ENCODE measurements around the gene SRMS. TPM values are rescaled to one million over a fixed set of nuclear protein-coding genes. Genes with fewer than 3 reads are reported as not detected.
A peak's percentile ranks its signal among the peaks of the same experiment; 100 is the strongest.
"Not testable (repeated sequence)": the region's sequence is repeated elsewhere in the genome, so short reads cannot be mapped to it uniquely, and the experiment has no call there.

Gene SRMS
- total RNA-seq, 1 donor from 2014 or later, result not detected

- no peak for DNase-seq (ENCODE audit: extremely low spot score, unreplicated experiment)
- H3K27ac Mint-ChIP-seq, result no peak overlapping the region
- TF ChIP-seq CTCF (conservative IDR thresholded peaks at IDR 0.05), result no peak
- H3K9me3 Mint-ChIP-seq, result no peaks in the 10 kb centered on the region
- no peak overlapping the region for H3K4me3 Mint-ChIP-seq
- H3K36me3 Mint-ChIP-seq, result peaks cover 3% of the 10 kb centered on the region
- no peaks in the 10 kb centered on the region for H3K27me3 Mint-ChIP-seq
- peaks cover 3% of the 10 kb centered on the region for H3K4me1 Mint-ChIP-seq (ENCODE audit: unreplicated experiment)
Measured at GRCh38 chr20:63560856-63561609, 13.5 kb upstream of the SRMS start.

DNA sequence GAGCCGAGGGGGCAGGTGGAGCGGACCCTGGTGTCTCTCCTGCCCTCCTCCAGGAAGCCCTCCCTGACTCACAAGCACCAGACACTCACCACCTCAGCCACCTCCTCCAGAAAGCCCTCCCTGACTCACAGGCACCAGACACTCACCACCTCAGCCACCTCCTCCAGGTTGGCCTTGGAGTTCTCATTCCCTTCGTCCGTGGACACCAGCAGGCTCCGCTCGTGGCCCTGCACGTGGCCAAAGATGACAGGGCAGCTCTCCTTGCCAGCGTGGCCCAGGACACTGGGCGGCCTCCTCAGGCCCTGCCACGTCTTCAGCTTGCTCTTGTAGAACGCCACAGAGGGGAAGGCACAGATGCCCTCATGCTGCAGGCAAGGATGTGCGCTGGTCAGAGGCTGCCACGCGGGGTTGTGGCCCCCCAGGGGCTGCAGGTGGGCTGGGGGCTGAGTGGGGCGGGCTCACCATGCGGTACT is 12.8 kb upstream of the SRMS start:
- DNase-seq (ENCODE audit: extremely low spot score, unreplicated experiment), result no peak
- no peaks in the 10 kb centered on the region for H3K27me3 Mint-ChIP-seq
- H3K9me3 Mint-ChIP-seq, result no peaks in the 10 kb centered on the region
- no peak overlapping the region for H3K27ac Mint-ChIP-seq
- H3K4me1 Mint-ChIP-seq (ENCODE audit: unreplicated experiment), result peaks cover 3% of the 10 kb centered on the region
- no peak for TF ChIP-seq CTCF (conservative IDR thresholded peaks at IDR 0.05)
- H3K4me3 Mint-ChIP-seq, result no peak overlapping the region
- H3K36me3 Mint-ChIP-seq, result peaks cover 3% of the 10 kb centered on the region

DNA sequence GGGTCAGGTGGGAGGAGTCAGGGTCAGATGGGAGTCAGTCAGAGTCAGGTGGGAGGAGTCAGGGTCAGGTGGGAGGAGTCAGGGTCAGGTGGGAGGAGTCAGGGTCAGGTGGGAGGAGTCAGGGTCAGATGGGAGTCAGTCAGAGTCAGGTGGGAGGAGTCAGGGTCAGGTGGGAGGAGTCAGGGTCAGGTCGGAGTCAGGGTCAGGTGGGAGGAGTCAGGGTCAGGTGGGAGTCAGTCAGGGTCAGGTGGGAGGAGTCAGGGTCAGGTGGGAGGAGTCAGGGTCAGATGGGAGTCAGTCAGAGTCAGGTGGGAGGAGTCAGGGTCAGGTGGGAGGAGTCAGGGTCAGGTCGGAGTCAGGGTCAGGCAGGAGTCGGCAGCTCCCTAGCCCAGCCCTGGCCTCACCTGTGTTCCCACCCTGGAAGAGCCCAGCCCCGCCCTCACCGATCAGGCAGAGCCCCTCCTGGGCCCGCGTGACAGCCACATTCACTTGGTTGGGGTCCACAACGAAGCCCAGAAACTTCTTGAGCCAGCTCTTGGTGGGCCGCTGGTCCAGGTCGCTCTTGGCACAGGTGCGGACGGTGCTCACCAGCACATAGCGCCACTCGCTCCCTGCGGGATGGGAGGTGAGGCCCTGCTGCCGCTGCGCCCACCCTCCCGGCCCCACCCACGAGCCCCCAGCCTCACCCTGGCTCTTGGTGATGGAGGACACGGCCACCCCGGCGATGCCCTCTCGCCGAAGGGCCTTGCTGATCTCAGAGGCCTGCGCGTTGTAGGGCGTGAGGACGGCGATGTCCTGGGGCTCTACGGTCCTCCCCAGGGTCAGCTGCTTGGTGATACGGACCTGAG is 12.2 kb upstream of the SRMS start:
- H3K36me3 Mint-ChIP-seq; DNase-seq (ENCODE audit: extremely low spot score, unreplicated experiment); H3K4me1 Mint-ChIP-seq (ENCODE audit: unreplicated experiment); H3K27ac Mint-ChIP-seq; H3K9me3 Mint-ChIP-seq; H3K27me3 Mint-ChIP-seq; H3K4me3 Mint-ChIP-seq: not testable (repeated sequence)

DNA sequence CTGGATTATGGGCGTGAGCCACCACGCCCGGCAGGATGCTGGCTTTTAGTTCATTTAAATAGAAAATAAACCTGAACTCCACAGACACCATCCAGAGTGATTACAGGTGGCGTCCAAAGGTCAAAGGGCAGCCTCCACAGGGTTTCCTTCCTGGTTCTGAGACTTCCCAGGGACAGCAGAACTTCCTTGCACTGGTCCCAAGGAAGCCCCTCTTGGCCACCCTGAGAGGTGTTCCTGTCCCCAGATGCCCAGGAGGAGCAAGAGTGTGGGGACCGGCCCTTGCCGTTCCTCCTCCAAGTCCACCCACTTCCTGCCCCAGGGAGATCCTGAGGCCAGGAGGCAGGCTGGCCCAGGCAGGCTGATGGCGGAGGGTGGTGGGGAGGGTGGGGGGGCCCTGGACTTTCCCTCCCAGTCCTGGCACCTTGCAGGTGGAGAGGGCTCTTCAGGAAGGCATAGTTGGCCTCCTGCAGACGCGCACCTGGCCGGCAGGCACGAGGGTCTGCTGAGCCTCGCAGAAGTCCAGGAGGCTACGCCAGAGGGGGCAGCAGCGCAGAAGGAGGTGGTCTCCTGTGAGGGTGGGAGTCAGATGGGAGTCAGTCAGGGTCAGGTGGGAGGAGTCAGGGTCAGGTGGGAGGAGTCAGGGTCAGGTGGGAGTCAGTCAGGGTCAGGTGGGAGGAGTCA is 11.4 kb upstream of the SRMS start:
- no peaks in the 10 kb centered on the region for H3K27me3 Mint-ChIP-seq
- TF ChIP-seq CTCF (conservative IDR thresholded peaks at IDR 0.05), result no peak
- H3K4me1 Mint-ChIP-seq (ENCODE audit: unreplicated experiment), result peaks cover 3% of the 10 kb centered on the region
- no peak overlapping the region for H3K27ac Mint-ChIP-seq
- no peaks in the 10 kb centered on the region for H3K9me3 Mint-ChIP-seq
- H3K4me3 Mint-ChIP-seq, result no peak overlapping the region
- H3K36me3 Mint-ChIP-seq, result peaks cover 3% of the 10 kb centered on the region
- no peak for DNase-seq (ENCODE audit: extremely low spot score, unreplicated experiment)

- TF ChIP-seq CTCF (conservative IDR thresholded peaks at IDR 0.05), result no peak
- Mint-ChIP-seq H3K9me3 (no peaks in the 10 kb centered on the region), H3K4me3 (peak overlapping the region; percentile 55), H3K4me1 (ENCODE audit: unreplicated experiment) (peaks cover 3% of the 10 kb centered on the region), H3K27me3 (no peaks in the 10 kb centered on the region), H3K36me3 (peaks cover 3% of the 10 kb centered on the region), H3K27ac (no peak overlapping the region)
- DNase-seq (ENCODE audit: extremely low spot score, unreplicated experiment), result no peak
Measured at GRCh38 chr20:63557481-63557891, 9.9 kb upstream of the SRMS start.

All from type B pancreatic cell (in vitro differentiated cells).